ENCODE results near the gene MAP4K1. TPM values are rescaled to one million over a fixed set of nuclear protein-coding genes. Genes with fewer than 3 reads are reported as not detected.
A peak's percentile ranks its signal among the peaks of the same experiment; 100 is the strongest.

The MAP4K1 gene
- polyA plus RNA-seq, 3 donors: 19.8 to 41.3 (median 22.4) TPM

DNA sequence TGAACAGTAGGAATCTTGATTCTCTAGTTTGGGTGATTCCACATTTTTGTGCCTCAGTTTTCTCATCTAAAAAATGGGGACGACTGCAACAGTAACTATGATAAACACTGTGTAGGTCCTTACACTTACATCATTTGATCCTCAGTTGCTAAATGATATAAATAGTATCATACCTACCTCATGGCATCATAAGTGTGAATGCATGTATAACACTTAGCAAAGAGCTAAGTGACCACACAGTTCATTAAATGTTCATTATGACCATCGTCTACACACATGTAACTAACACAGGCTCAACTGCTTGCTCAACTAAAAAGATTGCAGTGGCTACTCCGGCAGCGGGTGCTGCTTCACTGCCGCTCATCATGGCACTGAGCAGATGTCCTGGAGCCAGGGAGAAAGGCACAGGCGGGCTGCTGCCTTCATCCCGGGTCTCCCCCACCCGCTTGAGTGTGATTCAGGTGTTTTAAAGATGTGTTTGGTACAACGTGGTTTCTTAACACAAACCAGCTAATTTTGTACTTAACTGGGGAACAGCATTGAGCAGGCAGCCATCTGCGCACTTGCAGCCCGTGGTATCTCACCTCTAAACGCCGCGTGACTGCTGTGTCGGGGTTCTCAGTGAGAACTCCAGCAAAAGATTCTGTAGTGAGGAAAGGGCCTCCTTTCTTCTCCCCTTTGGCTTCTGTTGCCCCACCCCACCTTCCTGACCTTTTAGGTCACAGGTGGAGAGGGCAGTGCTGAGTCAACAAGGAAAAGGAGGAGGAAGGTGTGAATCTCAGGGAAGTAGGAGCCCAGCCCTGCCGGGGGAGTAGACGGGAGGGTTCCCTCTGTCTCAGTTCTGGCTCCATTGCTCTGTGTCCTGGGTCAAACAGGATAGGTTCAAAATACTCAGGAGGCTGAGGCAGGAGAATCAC lies 18.0 kb upstream of the MAP4K1 start:
- H4K20me1 ChIP-seq (ENCODE audit: insufficient read depth, low read length): peaks cover 15% of the 10 kb centered on the region
- no peak overlapping the region for H3K4me2 ChIP-seq (replicated peaks; ENCODE audit: extremely low read depth, low read length, poor library complexity, severe bottlenecking)
- no peak overlapping the region for H3K9ac ChIP-seq (ENCODE audit: insufficient read depth, low read length, poor library complexity, severe bottlenecking)
- DNase-seq: no peak
- WGBS (ENCODE audit: insufficient coverage): 95% methylated on average over 15 of the region's 17 CpGs
- intact Hi-C loops (cut with micrococcal nuclease): loop anchor here (2.0 to 10.0 kb wide), 4 partner anchors 91 to 299 kb away; partner anchors contain the start of genes FAM98C (in 2 of the 2), MRPS12 (in 1 of the 2) and SARS2 (in 1 of the 2)
- Mint-ChIP-seq H3K27ac (peak overlapping the region in 3 of 7 donors; percentile 27 to 92 (median 61)), H3K9me3 (peaks cover 0 to 2% (median 0%) of the 10 kb centered on the region in 7 donors), H3K36me3 (peaks cover 37 to 68% of the 10 kb centered on the region in 2 donors), H3K27me3 (ENCODE audit: low read depth in 3 of 3) (peaks cover 0 to 1% (median 0%) of the 10 kb centered on the region in 3 donors), H3K4me3 (no peak overlapping the region), H3K4me1 (peaks cover 21% of the 10 kb centered on the region)
- H3K4me1 ChIP-seq (ENCODE audit: control insufficient read depth in 1 of 2, insufficient read depth in 2 of 2, low read length in 2 of 2): peaks cover 10 to 17% of the 10 kb centered on the region in 2 donors
- no peak overlapping the region for H3K4me3 ChIP-seq (replicated peaks in 1 of 3; ENCODE audit: low read depth in 2 of 3, low read length in 3 of 3)
- H2AFZ ChIP-seq (ENCODE audit: insufficient read depth, low read depth, low read length, poor library complexity, severe bottlenecking): no peak overlapping the region
- no peaks in the 10 kb centered on the region for H3K79me2 ChIP-seq (ENCODE audit: insufficient read depth, low read length)
- H3K36me3 ChIP-seq (replicated peaks in 1 of 2; ENCODE audit: control insufficient read depth in 1 of 2, insufficient read depth in 2 of 2, low read length in 2 of 2): peaks cover 35 to 57% of the 10 kb centered on the region in 2 donors
- TF ChIP-seq, protein P1, sequence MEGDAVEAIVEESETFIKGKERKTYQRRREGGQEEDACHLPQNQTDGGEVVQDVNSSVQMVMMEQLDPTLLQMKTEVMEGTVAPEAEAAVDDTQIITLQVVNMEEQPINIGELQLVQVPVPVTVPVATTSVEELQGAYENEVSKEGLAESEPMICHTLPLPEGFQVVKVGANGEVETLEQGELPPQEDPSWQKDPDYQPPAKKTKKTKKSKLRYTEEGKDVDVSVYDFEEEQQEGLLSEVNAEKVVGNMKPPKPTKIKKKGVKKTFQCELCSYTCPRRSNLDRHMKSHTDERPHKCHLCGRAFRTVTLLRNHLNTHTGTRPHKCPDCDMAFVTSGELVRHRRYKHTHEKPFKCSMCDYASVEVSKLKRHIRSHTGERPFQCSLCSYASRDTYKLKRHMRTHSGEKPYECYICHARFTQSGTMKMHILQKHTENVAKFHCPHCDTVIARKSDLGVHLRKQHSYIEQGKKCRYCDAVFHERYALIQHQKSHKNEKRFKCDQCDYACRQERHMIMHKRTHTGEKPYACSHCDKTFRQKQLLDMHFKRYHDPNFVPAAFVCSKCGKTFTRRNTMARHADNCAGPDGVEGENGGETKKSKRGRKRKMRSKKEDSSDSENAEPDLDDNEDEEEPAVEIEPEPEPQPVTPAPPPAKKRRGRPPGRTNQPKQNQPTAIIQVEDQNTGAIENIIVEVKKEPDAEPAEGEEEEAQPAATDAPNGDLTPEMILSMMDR (IDR thresholded peaks at IDR 0.05): no peak
- peak overlapping the region in 1 of 2 donors; percentile 36 for H3K27ac ChIP-seq (ENCODE audit: low read depth in 1 of 2, low read length in 2 of 2)
- H3K9me3 ChIP-seq (replicated peaks in 1 of 2; ENCODE audit: control insufficient read depth in 1 of 2, insufficient read depth in 1 of 2, low read length in 2 of 2): no peaks in the 10 kb centered on the region
- H3K27me3 ChIP-seq (ENCODE audit: control insufficient read depth in 2 of 2, insufficient read depth in 2 of 2, low read length in 2 of 2): no peaks in the 10 kb centered on the region

DNA sequence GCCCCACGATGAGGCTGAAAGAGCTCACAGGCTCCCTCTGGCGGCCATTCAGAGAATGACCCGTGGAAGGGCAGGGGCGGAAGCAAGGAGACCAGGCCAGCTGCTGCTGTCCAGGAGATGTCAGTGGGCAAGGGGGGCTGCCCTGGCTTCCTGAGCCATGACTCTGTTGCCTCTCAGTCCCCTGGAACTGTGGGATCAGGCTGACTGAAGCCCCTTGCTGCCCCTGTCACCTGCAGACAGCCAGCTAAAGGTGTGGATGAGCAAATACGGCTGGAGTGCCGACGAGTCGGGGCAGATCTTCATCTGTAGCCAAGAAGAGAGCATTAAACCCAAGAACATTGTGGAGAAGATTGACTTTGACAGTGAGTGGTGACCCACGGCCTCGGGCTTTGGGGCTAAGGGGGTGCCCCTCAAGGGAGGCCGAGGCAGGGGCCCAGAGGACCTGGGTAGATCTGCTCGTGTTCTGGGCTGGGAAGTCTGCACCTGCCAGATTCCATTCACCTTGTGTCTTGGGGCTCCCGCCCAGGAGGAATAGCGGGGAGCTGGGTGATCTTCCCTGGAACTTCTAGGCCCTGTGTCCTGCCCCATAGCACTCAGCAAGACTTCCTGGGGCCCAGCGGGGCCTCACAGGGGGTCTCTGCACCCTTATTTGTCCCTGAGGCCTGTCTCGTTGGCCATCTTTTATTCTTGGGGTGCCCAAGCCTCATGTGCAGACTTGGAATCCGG lies 17.2 kb upstream of the MAP4K1 start:
- no peaks in the 10 kb centered on the region for H3K79me2 ChIP-seq (ENCODE audit: insufficient read depth, low read length)
- H3K9me3 ChIP-seq (replicated peaks in 1 of 2; ENCODE audit: control insufficient read depth in 1 of 2, insufficient read depth in 1 of 2, low read length in 2 of 2): no peaks in the 10 kb centered on the region
- H3K9ac ChIP-seq (ENCODE audit: insufficient read depth, low read length, poor library complexity, severe bottlenecking): no peak overlapping the region
- Mint-ChIP-seq H3K4me1 (peaks cover 21% of the 10 kb centered on the region), H3K27ac (peak overlapping the region; percentile 45 to 92 (median 78)), H3K36me3 (peaks cover 42 to 76% of the 10 kb centered on the region in 2 donors), H3K9me3 (peaks cover 0 to 2% (median 0%) of the 10 kb centered on the region in 7 donors), H3K27me3 (ENCODE audit: low read depth in 3 of 3) (peaks cover 0 to 1% (median 0%) of the 10 kb centered on the region in 3 donors), H3K4me3 (peak overlapping the region in 1 of 2 donors; percentile 48)
- intact Hi-C loops (cut with micrococcal nuclease): loop anchor here (2.0 to 10.0 kb wide), 5 partner anchors 88 to 300 kb away; partner anchors contain the start of genes FAM98C (in 2 of the 2), MRPS12 (in 1 of the 2) and SARS2 (in 1 of the 2)
- no peak overlapping the region for H2AFZ ChIP-seq (ENCODE audit: insufficient read depth, low read depth, low read length, poor library complexity, severe bottlenecking)
- no peak overlapping the region for H3K4me2 ChIP-seq (replicated peaks; ENCODE audit: extremely low read depth, low read length, poor library complexity, severe bottlenecking)
- no peaks in the 10 kb centered on the region for H3K27me3 ChIP-seq (ENCODE audit: control insufficient read depth in 2 of 2, insufficient read depth in 2 of 2, low read length in 2 of 2)
- WGBS (ENCODE audit: insufficient coverage): 73% methylated on average over 15 of the region's 17 CpGs
- peak; percentile 64 to 72 (median 71) for DNase-seq
- peaks cover 10 to 17% of the 10 kb centered on the region in 2 donors for H3K4me1 ChIP-seq (ENCODE audit: control insufficient read depth in 1 of 2, insufficient read depth in 2 of 2, low read length in 2 of 2)
- no peak overlapping the region for H3K4me3 ChIP-seq (replicated peaks in 1 of 3; ENCODE audit: low read depth in 2 of 3, low read length in 3 of 3)
- H3K36me3 ChIP-seq (replicated peaks in 1 of 2; ENCODE audit: control insufficient read depth in 1 of 2, insufficient read depth in 2 of 2, low read length in 2 of 2): peaks cover 39 to 64% of the 10 kb centered on the region in 2 donors
- TF ChIP-seq, protein P1 (IDR thresholded peaks at IDR 0.05): peak; percentile 85
- peak overlapping the region; percentile 17 to 25 for H3K27ac ChIP-seq (ENCODE audit: low read depth in 1 of 2, low read length in 2 of 2)
- H4K20me1 ChIP-seq (ENCODE audit: insufficient read depth, low read length): peaks cover 16% of the 10 kb centered on the region

All from CD14-positive monocyte (primary cell).